WTC11 (cell line): ENCODE results near the gene ABCB11.

Source experiments
- CTCF ChIP-seq: fragments of 200-600 bp; IDR thresholded peaks from 2 replicates; pipeline ENCODE4 v1.8.0; 2022; ENCODE audit warnings: antibody characterized with exemption
- E2F1 ChIP-seq: sonication (generic); formaldehyde crosslinking; IDR thresholded peaks from 2 replicates; pipeline ENCODE4 v1.8.0; 2022; ENCODE audit warnings: mild to moderate bottlenecking, missing genetic modification reagents
- HMGXB4 ChIP-seq: sonication (generic); formaldehyde crosslinking; IDR thresholded peaks from 2 replicates; pipeline ENCODE4 v1.8.1; 2023; ENCODE audit warnings: mild to moderate bottlenecking, moderate library complexity, missing genetic modification reagents
- JUN ChIP-seq: sonication (generic); formaldehyde crosslinking; IDR thresholded peaks from 2 replicates; pipeline ENCODE4 v1.8.0; 2023; ENCODE audit warnings: mild to moderate bottlenecking, missing genetic modification reagents
- NR2C2 ChIP-seq: sonication (generic); formaldehyde crosslinking; IDR thresholded peaks from 2 replicates; pipeline ENCODE4 v1.8.0; 2022; ENCODE audit warnings: mild to moderate bottlenecking, missing genetic modification reagents
- ZNF317 ChIP-seq: sonication (generic); formaldehyde crosslinking; IDR thresholded peaks from 2 replicates; pipeline ENCODE4 v1.8.1; 2023; ENCODE audit warnings: low read depth, mild to moderate bottlenecking, moderate library complexity, missing genetic modification reagents, borderline replicate concordance

- TF ChIP-seq HMGXB4 (CRISPR knock-in tag) (no peak), CTCF (no peak), ZNF317 (CRISPR knock-in tag) (no peak), E2F1 (CRISPR knock-in tag) (no peak), NR2C2 (CRISPR knock-in tag) (no peak), JUN (CRISPR knock-in tag) (no peak)
Measured at GRCh38 chr2:169065864-169066517, 34.9 kb upstream of the ABCB11 start.
